HUES64 (cell line): ENCODE results near the gene RBSN.

ENCODE experiments used
- H3K27ac ChIP-seq: 2 replicates; pipeline ENCODE4 v1.7.0; 2013; ENCODE audit warnings: low read depth, low read length, inconsistent platforms
- H3K27me3 ChIP-seq: 2 replicates; pipeline ENCODE4 v1.6.1; 2013; ENCODE audit warnings: mild to moderate bottlenecking, low read length; ENCODE audit not compliant: insufficient read depth
- H3K36me3 ChIP-seq: 2 replicates; pipeline ENCODE4 v1.6.1; 2013; ENCODE audit warnings: mild to moderate bottlenecking, low read length; ENCODE audit not compliant: insufficient read depth
- H3K4me1 ChIP-seq: 2 replicates; pipeline ENCODE4 v1.6.1; 2013; ENCODE audit warnings: mild to moderate bottlenecking, low read length, moderate library complexity; ENCODE audit not compliant: insufficient read depth
- H3K4me3 ChIP-seq: 2 replicates; pipeline ENCODE4 v1.5.1; 2013; ENCODE audit warnings: mild to moderate bottlenecking, low read length, moderate library complexity
- H3K9ac ChIP-seq: 2 replicates; pipeline ENCODE4 v1.6.1; 2013; ENCODE audit warnings: mild to moderate bottlenecking, low read depth, low read length
- H3K9me3 ChIP-seq: 2 replicates; pipeline ENCODE4 v1.6.1; 2013; ENCODE audit warnings: low read depth, low read length; ENCODE audit not compliant: insufficient read depth
- WGBS: fragments of 150-250, 120-280 bp; methylation state at CpG from one replicate; pipeline ENCODE4 v1.1.7; 2013; ENCODE audit warnings: missing lambda C conversion rate; 5-methylcytosine and 5-hydroxymethylcytosine counted together

RBSN gene

DNA sequence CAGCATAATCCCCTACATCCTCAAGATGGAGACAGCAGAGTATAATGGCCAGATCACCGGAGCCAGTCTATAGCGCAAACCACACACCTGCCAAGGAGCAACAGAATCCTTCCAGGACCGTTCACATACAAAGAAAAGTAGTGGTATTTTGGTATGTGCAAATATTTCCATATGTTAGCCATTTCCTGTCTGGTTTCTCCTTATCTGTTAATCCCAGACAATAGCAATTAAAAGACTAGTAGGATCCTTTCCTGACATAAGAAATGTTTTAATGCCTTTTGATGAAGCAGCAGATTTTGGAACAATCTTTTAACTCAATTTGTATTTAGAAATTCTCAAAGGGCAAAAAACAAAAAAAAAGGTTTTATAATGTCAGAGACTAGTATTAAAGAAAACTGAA lies 56.0 kb downstream of the RBSN start:
- Histone ChIP-seq H3K9me3 (no peaks in the 10 kb centered on the region), H3K4me1 (no peaks in the 10 kb centered on the region), H3K9ac (no peak overlapping the region), H3K27me3 (no peaks in the 10 kb centered on the region), H3K4me3 (no peak overlapping the region), H3K36me3 (peaks cover 100% of the 10 kb centered on the region), H3K27ac (no peak overlapping the region)
- 100% methylated on average over 3 of the region's 3 CpGs for WGBS

DNA sequence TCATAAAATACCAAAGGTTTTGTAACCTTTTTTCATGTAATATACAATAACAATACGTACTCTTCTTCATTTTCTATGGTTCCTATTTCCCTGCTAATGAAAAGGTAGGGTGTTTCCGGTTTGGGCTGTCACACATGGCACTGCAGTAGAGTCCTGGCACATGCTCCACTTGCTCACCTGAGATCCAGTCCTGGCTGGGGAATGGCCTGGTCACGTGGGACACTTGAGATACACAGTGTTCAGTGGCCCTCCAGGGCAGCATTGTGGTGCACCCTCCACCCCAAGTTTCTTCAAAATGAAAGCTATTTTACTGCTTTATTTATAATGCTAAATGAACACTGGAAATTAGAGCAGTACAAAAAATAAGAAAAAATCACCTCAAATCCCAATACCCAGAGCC lies 57.0 kb downstream of the RBSN start:
- WGBS: 98% methylated on average over 3 of the region's 3 CpGs
- Histone ChIP-seq H3K36me3 (peaks cover 100% of the 10 kb centered on the region), H3K9me3 (no peaks in the 10 kb centered on the region), H3K4me1 (no peaks in the 10 kb centered on the region), H3K4me3 (no peak overlapping the region), H3K27ac (no peak overlapping the region), H3K27me3 (no peaks in the 10 kb centered on the region), H3K9ac (no peak overlapping the region)

DNA sequence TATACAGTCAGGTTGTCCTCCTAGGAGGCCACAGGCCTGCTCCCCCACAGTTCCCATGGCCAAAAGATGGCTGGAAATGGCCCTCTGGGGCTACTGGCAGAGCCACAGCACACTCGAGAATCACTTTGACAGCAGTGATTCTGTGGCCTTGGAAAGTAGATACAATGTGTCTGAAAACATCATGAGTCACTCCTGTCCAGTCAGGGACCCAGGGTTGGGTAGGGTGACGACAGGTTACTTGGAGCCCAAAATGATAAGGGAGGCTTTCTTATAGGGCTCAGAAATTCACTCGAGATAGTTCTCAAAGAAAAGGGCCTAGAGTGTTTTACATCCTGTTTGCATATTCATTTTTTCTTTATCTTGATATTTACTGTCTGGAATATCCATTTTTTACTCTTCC lies 58.1 kb downstream of the RBSN start:
- 93% methylated on average over 3 of the region's 3 CpGs for WGBS
- H3K36me3 ChIP-seq: peaks cover 98% of the 10 kb centered on the region
- no peaks in the 10 kb centered on the region for H3K4me1 ChIP-seq

DNA sequence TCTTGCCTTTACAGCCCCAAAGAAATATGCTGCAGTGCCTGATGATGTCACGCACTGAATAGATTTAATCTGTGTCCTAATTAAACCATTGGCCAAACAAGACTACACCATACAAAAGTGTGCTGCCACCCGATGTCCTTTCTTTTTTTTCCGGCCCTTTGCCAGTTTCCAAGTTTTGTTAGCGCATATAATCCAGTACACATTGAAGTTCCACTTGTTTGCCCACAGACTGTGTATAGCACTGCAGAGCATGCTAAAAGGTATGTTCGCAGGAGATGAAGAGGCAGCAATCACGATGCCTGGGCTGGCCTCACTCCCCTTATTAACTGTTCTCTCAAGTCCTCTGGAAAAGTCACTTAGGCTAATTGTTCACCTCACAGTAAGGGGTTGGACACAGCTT lies 60.6 kb downstream of the RBSN start:
- no peaks in the 10 kb centered on the region for H3K27me3 ChIP-seq
- no peak overlapping the region for H3K27ac ChIP-seq
- H3K9me3 ChIP-seq: no peaks in the 10 kb centered on the region
- no peak overlapping the region for H3K4me3 ChIP-seq
- H3K9ac ChIP-seq: no peak overlapping the region
- peaks cover 96% of the 10 kb centered on the region for H3K36me3 ChIP-seq
- no peaks in the 10 kb centered on the region for H3K4me1 ChIP-seq
- 94% methylated on average over 6 of the region's 6 CpGs for WGBS

More for the DNA sequence above, 58.1 kb downstream of the RBSN start:
- Histone ChIP-seq H3K27me3 (no peaks in the 10 kb centered on the region), H3K9me3 (no peaks in the 10 kb centered on the region), H3K27ac (no peak overlapping the region), H3K9ac (no peak overlapping the region), H3K4me3 (no peak overlapping the region)

DNA sequence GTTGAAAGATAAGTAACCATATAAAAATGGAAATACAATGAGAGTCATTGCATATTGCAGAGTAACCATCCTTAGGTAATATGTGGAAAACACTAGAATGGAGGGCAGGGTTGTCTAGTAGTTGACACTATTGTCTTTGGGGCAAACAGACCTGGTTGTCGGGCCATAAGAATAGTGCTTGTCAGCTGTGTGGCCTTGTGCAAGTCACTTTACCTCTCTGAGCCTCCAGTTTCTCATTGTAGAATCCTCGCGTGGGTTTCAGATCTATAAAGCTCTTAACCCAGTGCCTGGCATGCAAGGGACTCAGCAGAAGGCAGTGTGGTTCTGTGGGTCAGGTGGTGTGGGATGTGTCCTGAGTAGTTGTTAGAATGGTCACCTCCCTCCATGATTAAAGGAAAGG lies 65.8 kb downstream of the RBSN start:
- 95% methylated on average over 3 of the region's 3 CpGs for WGBS
- Histone ChIP-seq H3K9ac (no peak overlapping the region), H3K27me3 (no peaks in the 10 kb centered on the region), H3K4me1 (no peaks in the 10 kb centered on the region), H3K9me3 (no peaks in the 10 kb centered on the region), H3K36me3 (peaks cover 95% of the 10 kb centered on the region), H3K27ac (no peak overlapping the region), H3K4me3 (no peak overlapping the region)

DNA sequence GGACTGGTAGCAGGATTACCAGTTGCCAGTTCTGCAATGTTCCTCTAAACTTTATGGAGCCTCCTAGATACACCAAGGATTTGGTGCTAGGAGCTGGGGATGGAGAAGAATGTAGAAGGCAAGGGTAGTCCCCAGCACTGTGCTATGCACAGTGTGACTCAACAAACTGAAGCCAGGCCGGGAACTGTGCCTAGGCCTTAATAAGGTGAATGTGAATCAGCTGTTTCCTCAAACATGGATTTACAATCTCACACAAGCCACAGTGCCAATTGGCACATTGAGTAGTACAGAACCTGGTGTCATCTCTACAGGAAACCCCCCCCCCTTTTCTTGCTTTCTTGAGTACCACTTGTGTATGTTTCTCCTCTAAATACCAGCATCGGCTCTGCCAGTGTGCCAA lies 66.3 kb downstream of the RBSN start:
- Histone ChIP-seq H3K27ac (no peak overlapping the region), H3K27me3 (no peaks in the 10 kb centered on the region), H3K4me3 (no peak overlapping the region), H3K9me3 (no peaks in the 10 kb centered on the region), H3K9ac (no peak overlapping the region), H3K36me3 (peaks cover 91% of the 10 kb centered on the region), H3K4me1 (no peaks in the 10 kb centered on the region)
- 93% methylated on average over 2 of the region's 2 CpGs for WGBS

DNA sequence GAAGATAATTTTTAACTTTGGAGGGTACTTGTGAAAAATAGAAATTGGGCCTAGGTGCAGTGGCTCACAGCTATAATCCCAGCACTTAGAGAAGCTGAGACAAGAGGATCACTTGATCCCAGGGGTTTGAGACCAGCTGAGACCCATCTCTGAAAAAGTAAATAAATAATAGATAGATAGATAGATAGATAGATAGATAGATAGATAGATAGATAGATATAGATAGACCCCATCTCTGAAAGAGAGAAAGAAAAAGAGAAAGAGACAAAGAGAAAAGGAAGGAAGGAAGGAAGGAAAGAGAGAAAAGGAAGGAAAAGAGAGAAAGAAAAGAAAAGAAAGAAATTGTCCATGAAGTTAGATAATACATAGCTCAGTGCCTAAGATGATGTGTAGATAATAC lies 69.3 kb downstream of the RBSN start:
- peaks cover 90% of the 10 kb centered on the region for H3K36me3 ChIP-seq
- 0 out of 2 replicates have a peak, but pooled peaks cover 4% of the 10 kb centered on the region for H3K4me1 ChIP-seq
- H3K27me3 ChIP-seq: no peaks in the 10 kb centered on the region
- H3K27ac ChIP-seq: no peak overlapping the region
- no peak overlapping the region for H3K9ac ChIP-seq
- H3K4me3 ChIP-seq: no peak overlapping the region
- H3K9me3 ChIP-seq: no peaks in the 10 kb centered on the region

DNA sequence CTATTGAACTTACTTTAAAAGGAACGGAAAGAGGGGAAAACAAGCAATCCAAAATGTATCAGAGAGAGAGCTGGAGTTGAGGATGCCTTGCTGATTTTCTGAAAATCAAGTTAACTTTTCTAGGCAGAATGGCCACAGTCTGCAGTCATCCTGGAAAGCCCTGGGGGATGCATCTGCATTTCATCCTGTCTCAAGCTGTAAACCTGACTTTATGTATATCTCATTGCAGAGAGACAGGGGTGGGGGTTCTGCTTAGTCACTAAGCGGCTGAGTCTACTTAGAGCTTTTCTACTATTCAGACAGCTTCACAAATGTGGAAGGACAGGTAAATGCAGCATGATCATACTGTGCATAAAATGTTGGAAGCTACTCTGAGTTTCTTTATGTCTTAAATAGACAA lies 75.2 kb downstream of the RBSN start:
- H3K27ac ChIP-seq: no peak overlapping the region
- peaks cover 87% of the 10 kb centered on the region for H3K36me3 ChIP-seq
- H3K27me3 ChIP-seq: no peaks in the 10 kb centered on the region
- no peak overlapping the region for H3K4me3 ChIP-seq
- H3K4me1 ChIP-seq: 0 out of 2 replicates have a peak, but pooled peaks cover 4% of the 10 kb centered on the region
- H3K9ac ChIP-seq: no peak overlapping the region
- no peaks in the 10 kb centered on the region for H3K9me3 ChIP-seq
- WGBS: 100% methylated on average over 2 of the region's 2 CpGs

DNA sequence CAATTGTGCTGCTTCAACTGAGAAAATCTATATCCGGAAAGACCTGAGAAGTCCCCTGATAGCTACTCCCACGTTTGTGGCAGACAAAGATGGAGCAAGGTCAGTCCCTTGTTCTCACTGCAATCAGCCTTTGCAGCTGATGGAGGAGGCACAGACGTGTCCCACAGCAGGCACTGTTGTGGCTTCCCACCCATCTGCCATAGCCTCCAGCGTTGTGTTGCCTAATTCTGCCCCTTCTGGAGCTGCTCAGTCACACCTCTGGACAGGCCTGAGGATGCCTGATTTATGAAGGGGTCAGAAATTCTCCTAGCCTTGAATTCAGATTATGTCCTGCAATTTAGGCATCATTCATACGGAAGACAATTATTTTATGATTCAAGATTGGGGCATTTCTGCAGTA lies 75.7 kb downstream of the RBSN start:
- 90% methylated on average over 5 of the region's 5 CpGs for WGBS
- Histone ChIP-seq H3K27me3 (no peaks in the 10 kb centered on the region), H3K4me3 (no peak overlapping the region), H3K9me3 (no peaks in the 10 kb centered on the region), H3K27ac (no peak overlapping the region), H3K4me1 (0 out of 2 replicates have a peak, but pooled peaks cover 4% of the 10 kb centered on the region), H3K9ac (no peak overlapping the region), H3K36me3 (peaks cover 86% of the 10 kb centered on the region)
